MCF 10A (cell line): ENCODE results near the gene ZNF385D. TPM values are rescaled to one million over a fixed set of nuclear protein-coding genes. Genes with fewer than 3 reads are reported as not detected.

Experiments used
- BruUV-seq: library from RNA; stranded (reverse); fragments of 400-500 nt; replicated peaks from 2 replicates; lab custom pipeline; 2021; lab: Mats Ljungman, UMichigan
- CTCF ChIA-PET: fragments of 300-600 bp; sonication (Branson Sonifier 250); formaldehyde crosslinking; extraction: SDS; loops from one replicate; lab custom pipeline; 2021; ENCODE audit warnings: antibody characterized with exemption, inconsistent platforms; lab: Yijun Ruan, JAX
- POLR2A ChIA-PET: fragments of 300-600, 350-650 bp; sonication (Branson Sonifier 250); formaldehyde crosslinking; extraction: SDS; loops from one replicate; lab custom pipeline; 2020; ENCODE audit warnings: antibody characterized with exemption, inconsistent platforms; lab: Yijun Ruan, JAX
- DNase-seq: peaks from one replicate; pipeline ENCODE4 v3.0.0-alpha.2; 2018; ENCODE audit not compliant: unreplicated experiment
- H3K27ac Mint-ChIP-seq: one replicate; pipeline ENCODE4 v1.8.0; 2022; ENCODE audit warnings: mild to moderate bottlenecking, low read depth, mixed read lengths; ENCODE audit not compliant: unreplicated experiment
- H3K27me3 Mint-ChIP-seq: one replicate; pipeline ENCODE4 v1.8.0; 2022; ENCODE audit warnings: mixed read lengths; ENCODE audit not compliant: insufficient read depth, unreplicated experiment
- H3K36me3 Mint-ChIP-seq: one replicate; pipeline ENCODE4 v1.8.0; 2022; ENCODE audit warnings: mild to moderate bottlenecking, moderate library complexity, mixed read lengths; ENCODE audit not compliant: insufficient read depth, unreplicated experiment
- H3K4me1 Mint-ChIP-seq: one replicate; pipeline ENCODE4 v1.8.0; 2022; ENCODE audit warnings: mixed read lengths; ENCODE audit not compliant: insufficient read depth, unreplicated experiment
- H3K4me3 Mint-ChIP-seq: one replicate; pipeline ENCODE4 v1.8.0; 2022; ENCODE audit warnings: mild to moderate bottlenecking, moderate library complexity, mixed read lengths; ENCODE audit not compliant: unreplicated experiment
- H3K9me3 Mint-ChIP-seq: one replicate; pipeline ENCODE4 v1.8.0; 2022; ENCODE audit warnings: mixed read lengths; ENCODE audit not compliant: unreplicated experiment
- intact Hi-C: fragments of 100-400 bp; cut with micrococcal nuclease; formaldehyde crosslinking; loops from 2 replicates; pipeline ENCODE4 v1.14.1; 2022
- total RNA-seq: library from RNA; stranded (reverse); gene quantifications from 2 replicates; pipeline ENCODE4 v1.2.3, GENCODE V29; 2022
- TF ChIP-seq, protein P1 (sequence below): fragments of 200-600 bp; IDR thresholded peaks from one replicate; pipeline ENCODE4 v1.8.0; 2022; ENCODE audit warnings: antibody characterized with exemption, mild to moderate bottlenecking; ENCODE audit not compliant: unreplicated experiment

The ZNF385D gene
- total RNA-seq, 1 experiment from 2014 or later: 1.5 TPM

DNA sequence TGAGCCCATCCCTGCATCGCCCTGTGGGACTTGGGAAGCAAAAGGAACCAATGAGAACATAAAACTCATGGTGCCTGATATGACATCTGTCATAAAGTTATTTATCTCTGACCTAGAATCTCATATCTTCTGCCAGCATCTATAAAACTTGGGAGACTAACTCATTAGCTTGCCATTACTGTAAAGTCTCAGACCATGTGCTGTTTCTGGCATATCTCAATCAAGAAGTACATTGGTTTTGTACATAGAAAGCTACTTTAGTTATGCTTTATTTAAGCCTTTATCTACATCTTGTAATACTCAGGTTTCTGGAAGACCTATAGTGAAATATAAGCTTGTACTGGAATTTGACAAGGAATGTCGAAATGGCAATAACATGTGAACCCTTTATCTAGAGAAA is 112.5 kb downstream of the ZNF385D start:
- Mint-ChIP-seq H3K27me3 (no peaks in the 10 kb centered on the region), H3K27ac (no peak overlapping the region), H3K9me3 (no peaks in the 10 kb centered on the region), H3K36me3 (no peaks in the 10 kb centered on the region), H3K4me1 (no peaks in the 10 kb centered on the region), H3K4me3 (no peak overlapping the region)
- TF ChIP-seq, protein P1, sequence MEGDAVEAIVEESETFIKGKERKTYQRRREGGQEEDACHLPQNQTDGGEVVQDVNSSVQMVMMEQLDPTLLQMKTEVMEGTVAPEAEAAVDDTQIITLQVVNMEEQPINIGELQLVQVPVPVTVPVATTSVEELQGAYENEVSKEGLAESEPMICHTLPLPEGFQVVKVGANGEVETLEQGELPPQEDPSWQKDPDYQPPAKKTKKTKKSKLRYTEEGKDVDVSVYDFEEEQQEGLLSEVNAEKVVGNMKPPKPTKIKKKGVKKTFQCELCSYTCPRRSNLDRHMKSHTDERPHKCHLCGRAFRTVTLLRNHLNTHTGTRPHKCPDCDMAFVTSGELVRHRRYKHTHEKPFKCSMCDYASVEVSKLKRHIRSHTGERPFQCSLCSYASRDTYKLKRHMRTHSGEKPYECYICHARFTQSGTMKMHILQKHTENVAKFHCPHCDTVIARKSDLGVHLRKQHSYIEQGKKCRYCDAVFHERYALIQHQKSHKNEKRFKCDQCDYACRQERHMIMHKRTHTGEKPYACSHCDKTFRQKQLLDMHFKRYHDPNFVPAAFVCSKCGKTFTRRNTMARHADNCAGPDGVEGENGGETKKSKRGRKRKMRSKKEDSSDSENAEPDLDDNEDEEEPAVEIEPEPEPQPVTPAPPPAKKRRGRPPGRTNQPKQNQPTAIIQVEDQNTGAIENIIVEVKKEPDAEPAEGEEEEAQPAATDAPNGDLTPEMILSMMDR: no peak
- ChIA-PET POLR2A (no interaction called here), CTCF (interaction anchor here (0.6 kb wide), 1 partner anchor 17 kb away, joined by 3 read pairs; no protein-coding TSS in a partner anchor)
- BruUV-seq: no TSS peak
- intact Hi-C loops: no loop called here
- DNase-seq: no peak

DNA sequence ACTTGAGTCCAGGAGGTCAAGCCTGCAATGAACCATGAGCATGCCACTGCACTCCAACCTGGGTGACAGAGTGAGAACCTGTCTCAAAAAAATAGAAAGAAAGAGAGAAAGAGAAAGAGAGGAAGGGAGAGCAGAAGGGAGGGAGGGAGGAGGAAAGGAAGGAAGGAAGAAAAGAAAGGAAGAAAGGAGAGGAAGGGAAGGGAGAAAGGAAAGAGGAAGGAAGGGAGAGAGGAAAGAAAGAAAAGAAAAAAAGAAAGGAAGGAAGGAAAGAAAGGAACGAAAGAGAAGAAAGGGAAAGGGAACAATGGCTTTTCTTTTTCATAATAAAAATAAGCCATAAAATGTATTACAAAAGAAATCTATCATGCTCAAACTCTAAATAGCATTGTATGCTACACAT is 116.9 kb downstream of the ZNF385D start:
- BruUV-seq: no TSS peak
- CTCF ChIA-PET: no interaction called here
- POLR2A ChIA-PET: no interaction called here

DNA sequence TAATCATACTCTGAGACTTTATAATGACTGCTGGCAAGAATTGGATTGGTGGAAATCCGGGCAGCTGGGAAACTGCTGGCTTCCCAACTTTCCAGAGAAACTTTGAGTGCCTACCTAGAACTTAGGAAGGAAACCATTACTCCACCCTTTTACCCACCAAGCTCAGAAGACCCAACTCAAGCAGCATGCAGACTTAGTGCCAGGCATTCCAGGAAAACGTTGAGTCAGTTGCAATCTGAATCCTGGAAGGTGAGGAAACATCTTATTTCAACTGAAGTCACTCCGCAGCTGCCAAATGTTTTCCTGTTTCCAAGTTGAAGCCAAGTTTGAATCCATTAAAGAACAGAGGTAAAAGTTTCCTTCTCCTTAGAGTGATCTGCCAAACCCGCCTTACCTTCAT is 126.5 kb downstream of the ZNF385D start:
- DNase-seq: peak; percentile 37
- Mint-ChIP-seq H3K27me3 (no peaks in the 10 kb centered on the region), H3K36me3 (no peaks in the 10 kb centered on the region), H3K27ac (no peak overlapping the region), H3K9me3 (no peaks in the 10 kb centered on the region), H3K4me1 (no peaks in the 10 kb centered on the region), H3K4me3 (no peak overlapping the region)
- BruUV-seq: no TSS peak
- ChIA-PET CTCF (no interaction called here), POLR2A (no interaction called here)
- TF ChIP-seq, protein P1: no peak
- intact Hi-C loops: no loop called here

More for the DNA sequence above, 116.9 kb downstream of the ZNF385D start:
- TF ChIP-seq, protein P1: no peak
- no peaks in the 10 kb centered on the region for H3K9me3 Mint-ChIP-seq
- H3K4me3 Mint-ChIP-seq: no peak overlapping the region
- no peaks in the 10 kb centered on the region for H3K36me3 Mint-ChIP-seq
- no peak for DNase-seq
- intact Hi-C loops: no loop called here
- no peak overlapping the region for H3K27ac Mint-ChIP-seq
- H3K27me3 Mint-ChIP-seq: no peaks in the 10 kb centered on the region
- H3K4me1 Mint-ChIP-seq: no peaks in the 10 kb centered on the region

DNA sequence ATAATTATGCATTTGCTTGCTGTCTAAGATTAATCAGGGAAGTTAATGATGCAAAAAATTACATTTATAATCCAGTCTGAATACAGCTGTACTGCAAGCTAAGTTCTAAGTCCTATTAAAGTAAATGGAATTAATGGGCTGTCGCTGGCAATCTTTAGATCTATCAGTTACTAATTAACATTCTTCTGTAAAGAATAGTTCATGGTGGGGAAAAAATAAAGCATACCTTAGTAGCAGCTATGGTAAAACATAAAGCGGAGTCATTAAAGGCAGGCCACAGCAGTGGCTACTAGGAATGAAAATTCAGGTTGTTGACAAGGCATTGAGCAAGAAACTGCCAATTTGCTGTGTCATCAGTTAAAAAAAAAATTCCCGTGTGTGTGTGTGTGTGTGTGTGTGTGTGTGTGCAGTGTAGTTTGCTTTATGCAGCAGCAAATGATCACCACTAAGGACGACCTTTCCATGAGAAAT is 129.8 kb downstream of the ZNF385D start:
- BruUV-seq: no TSS peak
- Mint-ChIP-seq H3K27ac (no peak overlapping the region), H3K27me3 (no peaks in the 10 kb centered on the region), H3K9me3 (no peaks in the 10 kb centered on the region), H3K4me3 (no peak overlapping the region), H3K36me3 (no peaks in the 10 kb centered on the region), H3K4me1 (no peaks in the 10 kb centered on the region)
- intact Hi-C loops: no loop called here
- TF ChIP-seq, protein P1: no peak
- ChIA-PET CTCF (interaction anchor here (0.6 to 1.1 kb wide), 3 partner anchors 42 to 219 kb away, joined by 3 to 4 read pairs (median 3); no protein-coding TSS in a partner anchor), POLR2A (interaction anchor here (0.6 kb wide), 1 partner anchor 30 kb away, joined by 3 read pairs; no protein-coding TSS in a partner anchor)
- peak; percentile 53 for DNase-seq
